ENCODE results near the gene TNPO1.

The TNPO1 gene

GRCh38 chr5:72818866-72819534 lies 2.5 kb downstream of the TNPO1 start:
- peak; percentile 56 for DNase-seq

GRCh38 chr5:72821776-72822175 lies 5.3 kb downstream of the TNPO1 start:
- no peak for DNase-seq

- DNase-seq = no peak
Measured at GRCh38 chr5:72822944-72823343, 6.5 kb downstream of the TNPO1 start.

- DNase-seq = no peak
Measured at GRCh38 chr5:72829707-72830106, 13.2 kb downstream of the TNPO1 start.

GRCh38 chr5:72830362-72830761 lies 13.9 kb downstream of the TNPO1 start:
- no peak for DNase-seq

- DNase-seq = no peak
Measured at GRCh38 chr5:72831685-72832084, 15.2 kb downstream of the TNPO1 start.

- no peak for DNase-seq
Measured at GRCh38 chr5:72834924-72835323, 18.5 kb downstream of the TNPO1 start.

- no peak for DNase-seq
Measured at GRCh38 chr5:72835633-72836032, 19.2 kb downstream of the TNPO1 start.

GRCh38 chr5:72836810-72837209 lies 20.3 kb downstream of the TNPO1 start:
- no peak for DNase-seq

- no peak for DNase-seq
Measured at GRCh38 chr5:72837524-72838096, 21.1 kb downstream of the TNPO1 start.

- DNase-seq = no peak
Measured at GRCh38 chr5:72840041-72840440, 23.6 kb downstream of the TNPO1 start.

GRCh38 chr5:72841756-72842535 lies 25.5 kb downstream of the TNPO1 start:
- no peak for DNase-seq

GRCh38 chr5:72842816-72843215 lies 26.4 kb downstream of the TNPO1 start:
- no peak for DNase-seq

- DNase-seq = no peak
Measured at GRCh38 chr5:72844218-72844603, 27.8 kb downstream of the TNPO1 start.

- no peak for DNase-seq
Measured at GRCh38 chr5:72845889-72846288, 29.4 kb downstream of the TNPO1 start.

GRCh38 chr5:72846483-72846882 lies 30.0 kb downstream of the TNPO1 start:
- no peak for DNase-seq

GRCh38 chr5:72847439-72847838 lies 31.0 kb downstream of the TNPO1 start:
- DNase-seq = no peak

- DNase-seq = peak; percentile 91
Measured at GRCh38 chr5:72847989-72848473, 31.6 kb downstream of the TNPO1 start.

GRCh38 chr5:72848474-72849428 lies 32.3 kb downstream of the TNPO1 start:
- peak; percentile 65 for DNase-seq

GRCh38 chr5:72849546-72849945 lies 33.1 kb downstream of the TNPO1 start:
- DNase-seq = no peak

- no peak for DNase-seq
Measured at GRCh38 chr5:72850113-72850512, 33.7 kb downstream of the TNPO1 start.

GRCh38 chr5:72852356-72852755 lies 35.9 kb downstream of the TNPO1 start:
- DNase-seq = no peak

GRCh38 chr5:72854419-72854818 lies 38.0 kb downstream of the TNPO1 start:
- no peak for DNase-seq
